HG02973 (cell line): Measurements from ENCODE around the gene PYROXD2.

Experiments
- ATAC-seq: cut with Tn5 transposase; IDR thresholded peaks from one replicate; pipeline ENCODE4 v1.9.1; 2021; ENCODE audit warnings: moderate library complexity; ENCODE audit not compliant: unreplicated experiment

Gene PYROXD2

GRCh38 chr10:98340261-98340939 is 74.6 kb downstream of the PYROXD2 start:
- peak; percentile 43 for ATAC-seq

GRCh38 chr10:98339799-98340198 is 75.2 kb downstream of the PYROXD2 start:
- ATAC-seq: peak; percentile 70

GRCh38 chr10:98338896-98339295 is 76.1 kb downstream of the PYROXD2 start:
- no peak for ATAC-seq

- ATAC-seq: no peak
These were observed 76.7 kb downstream of the PYROXD2 start for GRCh38 chr10:98338318-98338717.

- no peak for ATAC-seq
These were observed 77.5 kb downstream of the PYROXD2 start for GRCh38 chr10:98337484-98337883.
